Psoas muscle (tissue), 8 donors: ENCODE measurements around the gene HYKK. TPM values are rescaled to one million over a fixed set of nuclear protein-coding genes. Genes with fewer than 3 reads are reported as not detected.

Experiments
- ATAC-seq, 4 donors: fragments of 200-7000 bp; cut with Tn5 transposase; one replicate each; pipeline ENCODE4 v1.9.1; 2020; ENCODE audit warnings: moderate library complexity in 3 of 4, mild to moderate bottlenecking in 2 of 4
- DNase-seq, 2 donors: peaks; one replicate each; pipeline ENCODE4 v3.0.0-alpha.2; 2020
- H3K27ac ChIP-seq: fragments of 200-600 bp; one replicate; pipeline ENCODE4 v1.8.0; 2022
- H3K27me3 ChIP-seq, 3 donors: fragments of 200-600 bp in 1 of 3; one replicate each; pipeline versions ENCODE4 v1.6.1 to v1.8.0; 2013 to 2022; ENCODE audit warnings: low read length in 2 of 3, mild to moderate bottlenecking in 2 of 3, moderate library complexity in 1 of 3; ENCODE audit not compliant: insufficient read depth in 3 of 3
- H3K36me3 ChIP-seq, 2 donors: fragments of 200-600 bp in 1 of 2; one replicate each; pipeline versions ENCODE4 v1.6.1 to v1.8.0; 2013 to 2022; ENCODE audit warnings: low read depth in 1 of 2, mild to moderate bottlenecking in 1 of 2, moderate library complexity in 1 of 2; ENCODE audit not compliant: insufficient read depth in 1 of 2
- H3K4me1 ChIP-seq: fragments of 200-600 bp; one replicate; pipeline ENCODE4 v1.8.0; 2022
- H3K4me3 ChIP-seq: fragments of 200-600 bp; one replicate; pipeline ENCODE4 v1.8.0; 2022; ENCODE audit warnings: mild to moderate bottlenecking
- H3K9me3 ChIP-seq: fragments of 200-600 bp; one replicate; pipeline ENCODE4 v1.8.0; 2022
- CTCF ChIP-seq: fragments of 200-600 bp; IDR thresholded peaks from one replicate; pipeline ENCODE4 v1.8.0; 2022; ENCODE audit warnings: antibody characterized with exemption
- WGBS, 3 donors: extraction: QIAGEN DNeasy Blood & Tissue Kit; methylation state at CpG; one replicate each; pipeline versions ENCODE4 v1.1.6 to v1.1.7; 2013; 5-methylcytosine and 5-hydroxymethylcytosine counted together
- intact Hi-C, 2 donors: fragments of 100-400 bp; cut with DNase I; formaldehyde crosslinking; loops; one replicate each; pipeline versions ENCODE4 v1.11.0 to v1.14.2; 2022
- polyA plus RNA-seq, 3 donors: library from polyadenylated mRNA; stranded (reverse); fragments of 200-250 nt; gene quantifications; one replicate each; pipeline ENCODE4 v1.2.3, GENCODE V29; 2013
- total RNA-seq, 4 donors: library from RNA; stranded (reverse); fragmentation: NEBNext Ultra II Directional in 2 of 4; extraction: Animal tissue kit (Norgen Biotek cat#: 25700) in 2 of 4; gene quantifications; one replicate each; pipeline versions ENCODE4 v1.2.1 to v1.2.4, GENCODE V29; 2021 to 2023
- donor health status: healthy with polysubstance abuse.
- donor health status: DM: no; HTN: no; CAD: no; lungs with moderate emphysema.
- donor health status: Bipolar disorder and iron deficiency.
- donor health status: healthy.
- donor health status: DM: yes; HTN: yes; CAD: no.
- donor health status: DM: no; HTN: no; CAD: no.
- donor health status: DM: no; HTN: no; CAD: no.
- donor health status: DM: yes; HTN: yes; CAD: no.

HYKK gene
- total and polyA plus RNA-seq, 7 donors: 1.1 to 10.9 (median 3.4) TPM

GRCh38 chr15:78565097-78565950 is 57.9 kb downstream of the HYKK start, which contains the start of gene CHRNA5:
CHRNA5 (plus strand) TSS chr15:78565520; CDS start chr15:78565720, 200 bp downstream.
- TF ChIP-seq CTCF: no peak
- Histone ChIP-seq H3K4me3 (peak within 1 kb of the TSS; percentile 72), H3K9me3 (no peaks in the 10 kb centered on the region), H3K4me1 (peaks cover 9% of the 10 kb centered on the region), H3K27me3 (no peaks in the 10 kb centered on the region), H3K36me3 (no peaks in the 10 kb centered on the region), H3K27ac (no peak within 1 kb of the TSS)
- intact Hi-C loops: no loop called here
- 1 to 2% (median 2%) methylated on average over 59 to 75 of the region's 75 CpGs for WGBS, 3 donors
- DNase-seq (peak; percentile 69 to 92), ATAC-seq (peak; percentile 72 to 97 (median 86))

GRCh38 chr15:78565951-78566774 is 58.8 kb downstream of the HYKK start:
- Histone ChIP-seq H3K27ac (no peak overlapping the region), H3K4me1 (peaks cover 9% of the 10 kb centered on the region), H3K4me3 (peak overlapping the region; percentile 72), H3K9me3 (no peaks in the 10 kb centered on the region), H3K27me3 (no peaks in the 10 kb centered on the region), H3K36me3 (no peaks in the 10 kb centered on the region)
- intact Hi-C loops: no loop called here
- DNase-seq: no peak
- peak in 2 of 4 donors; percentile 8 to 33 for ATAC-seq
- TF ChIP-seq CTCF: no peak
- WGBS, 3 donors: 6 to 11% (median 8%) methylated on average over 19 of the region's 19 CpGs

GRCh38 chr15:78567531-78567930 is 60.2 kb downstream of the HYKK start:
- Histone ChIP-seq H3K4me1 (peaks cover 9% of the 10 kb centered on the region), H3K27me3 (no peaks in the 10 kb centered on the region), H3K9me3 (no peaks in the 10 kb centered on the region), H3K36me3 (no peaks in the 10 kb centered on the region), H3K4me3 (no peak overlapping the region), H3K27ac (no peak overlapping the region)
- TF ChIP-seq CTCF: no peak
- intact Hi-C loops: no loop called here
- DNase-seq: no peak
- no peak for ATAC-seq
- WGBS, 3 donors: 74 to 76% (median 74%) methylated on average over 4 of the region's 4 CpGs

- DNase-seq (no peak), ATAC-seq (no peak)
- no peaks in the 10 kb centered on the region for H3K27me3 ChIP-seq
- no peaks in the 10 kb centered on the region for H3K9me3 ChIP-seq
- no peaks in the 10 kb centered on the region for H3K36me3 ChIP-seq
- no peak overlapping the region for H3K27ac ChIP-seq
- H3K4me3 ChIP-seq: no peak overlapping the region
- WGBS, 3 donors: 89 to 97% (median 89%) methylated on average over 2 of the region's 2 CpGs
- intact Hi-C loops: no loop called here
- H3K4me1 ChIP-seq: peaks cover 9% of the 10 kb centered on the region
- no peak for TF ChIP-seq CTCF
Observed at GRCh38 chr15:78570710-78571109, 63.3 kb downstream of the HYKK start.
